ENCODE results near the gene GPS1.
A peak's percentile ranks its signal among the peaks of the same experiment; 100 is the strongest.

The GPS1 gene

GRCh38 chr17:82076018-82076784 lies 24.5 kb downstream of the GPS1 start:
- peak in 1 of 2 donors; percentile 61 for DNase-seq
- H3K9me3 ChIP-seq (ENCODE audit: insufficient read depth, low read depth, low read length), result peaks cover 2% of the 10 kb centered on the region
- H3K4me1 ChIP-seq (ENCODE audit: control insufficient read depth in 1 of 2, insufficient read depth in 2 of 2, low read length in 2 of 2), result no peaks in the 10 kb centered on the region
- peaks cover 37 to 39% of the 10 kb centered on the region in 2 experiments for H3K36me3 ChIP-seq (ENCODE audit: control insufficient read depth in 1 of 2, insufficient read depth in 2 of 2, low read length in 2 of 2)
- no peak overlapping the region for H2BK120ac ChIP-seq (ENCODE audit: insufficient read depth, low read length, poor library complexity)
- H3K79me1 ChIP-seq (ENCODE audit: low read length), result no peaks in the 10 kb centered on the region
- no peak overlapping the region for H3K14ac ChIP-seq (ENCODE audit: low read length)
- H2BK12ac ChIP-seq (ENCODE audit: low read length), result no peak overlapping the region
- H3K23ac ChIP-seq (ENCODE audit: low read length), result no peak overlapping the region
- H3K27me3 ChIP-seq (ENCODE audit: insufficient read depth, low read length), result no peaks in the 10 kb centered on the region
- no peak overlapping the region for H4K8ac ChIP-seq (ENCODE audit: low read depth, low read length)
- H3K4me2 ChIP-seq (ENCODE audit: low read length), result no peak overlapping the region
- H3K27ac ChIP-seq (ENCODE audit: low read depth, low read length), result no peak overlapping the region
- WGBS (ENCODE audit: extremely low coverage, insufficient coverage, insufficient read length), result no CpG with 5 or more reads among the region's 25 CpGs
- H3K9ac ChIP-seq (ENCODE audit: low read length), result no peak overlapping the region
- H4K91ac ChIP-seq (ENCODE audit: low read depth, low read length), result no peak overlapping the region
- no peak overlapping the region for H2BK5ac ChIP-seq (ENCODE audit: low read depth, low read length, poor library complexity)
- H2AK5ac ChIP-seq (ENCODE audit: low read length), result no peak overlapping the region
- H3K4ac ChIP-seq (ENCODE audit: low read depth, low read length), result no peak overlapping the region
- no peak overlapping the region for H3K18ac ChIP-seq (ENCODE audit: low read length)
- H4K12ac ChIP-seq (ENCODE audit: low read depth, low read length), result peak overlapping the region; percentile 2
- no peaks in the 10 kb centered on the region for H3K79me2 ChIP-seq (ENCODE audit: control insufficient read depth, insufficient read depth, low read length, poor library complexity)
- H3K4me3 ChIP-seq (ENCODE audit: low read depth, low read length), result no peak overlapping the region
- H2AFZ ChIP-seq (ENCODE audit: insufficient read depth, low read length, poor library complexity), result no peak overlapping the region

- Histone ChIP-seq H3K79me1 (ENCODE audit: low read length) (no peaks in the 10 kb centered on the region), H3K18ac (ENCODE audit: low read length) (no peak overlapping the region), H3K9me3 (ENCODE audit: insufficient read depth, low read depth, low read length) (peaks cover 4% of the 10 kb centered on the region), H2BK12ac (ENCODE audit: low read length) (no peak overlapping the region), H2BK5ac (ENCODE audit: low read depth, low read length, poor library complexity) (no peak overlapping the region), H3K36me3 (ENCODE audit: control insufficient read depth in 1 of 2, insufficient read depth in 2 of 2, low read length in 2 of 2) (peaks cover 44 to 47% of the 10 kb centered on the region in 2 experiments), H3K14ac (ENCODE audit: low read length) (no peak overlapping the region), H3K4me3 (ENCODE audit: low read depth, low read length) (no peak overlapping the region), H2AK5ac (ENCODE audit: low read length) (no peak overlapping the region), H2AFZ (ENCODE audit: insufficient read depth, low read length, poor library complexity) (no peak overlapping the region), H3K4me1 (ENCODE audit: control insufficient read depth in 1 of 2, insufficient read depth in 2 of 2, low read length in 2 of 2) (no peaks in the 10 kb centered on the region), H4K8ac (ENCODE audit: low read depth, low read length) (no peak overlapping the region), H4K12ac (ENCODE audit: low read depth, low read length) (no peak overlapping the region), H4K91ac (ENCODE audit: low read depth, low read length) (no peak overlapping the region), H3K9ac (ENCODE audit: low read length) (no peak overlapping the region), H3K4ac (ENCODE audit: low read depth, low read length) (no peak overlapping the region), H3K27ac (ENCODE audit: low read depth, low read length) (no peak overlapping the region), H3K23ac (ENCODE audit: low read length) (no peak overlapping the region), H3K4me2 (ENCODE audit: low read length) (no peak overlapping the region), H2BK120ac (ENCODE audit: insufficient read depth, low read length, poor library complexity) (no peak overlapping the region), H3K27me3 (ENCODE audit: insufficient read depth, low read length) (no peaks in the 10 kb centered on the region), H3K79me2 (ENCODE audit: control insufficient read depth, insufficient read depth, low read length, poor library complexity) (no peaks in the 10 kb centered on the region)
- WGBS (ENCODE audit: extremely low coverage, insufficient coverage, insufficient read length), result no CpG with 5 or more reads among the region's 21 CpGs
- DNase-seq, result no peak
Observed at GRCh38 chr17:82076785-82077591, 25.3 kb downstream of the GPS1 start.

- Histone ChIP-seq H4K12ac (ENCODE audit: low read depth, low read length) (no peak overlapping the region), H3K9me3 (ENCODE audit: insufficient read depth, low read depth, low read length) (peaks cover 4% of the 10 kb centered on the region), H2AK5ac (ENCODE audit: low read length) (no peak overlapping the region), H3K4me3 (ENCODE audit: low read depth, low read length) (no peak overlapping the region), H3K4me2 (ENCODE audit: low read length) (no peak overlapping the region), H2AFZ (ENCODE audit: insufficient read depth, low read length, poor library complexity) (no peak overlapping the region), H2BK12ac (ENCODE audit: low read length) (no peak overlapping the region), H3K4me1 (ENCODE audit: control insufficient read depth in 1 of 2, insufficient read depth in 2 of 2, low read length in 2 of 2) (no peaks in the 10 kb centered on the region), H4K8ac (ENCODE audit: low read depth, low read length) (no peak overlapping the region), H3K79me1 (ENCODE audit: low read length) (no peaks in the 10 kb centered on the region), H3K18ac (ENCODE audit: low read length) (no peak overlapping the region), H3K23ac (ENCODE audit: low read length) (no peak overlapping the region), H3K14ac (ENCODE audit: low read length) (no peak overlapping the region), H3K9ac (ENCODE audit: low read length) (no peak overlapping the region), H3K36me3 (ENCODE audit: control insufficient read depth in 1 of 2, insufficient read depth in 2 of 2, low read length in 2 of 2) (peaks cover 52 to 55% of the 10 kb centered on the region in 2 experiments), H3K79me2 (ENCODE audit: control insufficient read depth, insufficient read depth, low read length, poor library complexity) (no peaks in the 10 kb centered on the region), H4K91ac (ENCODE audit: low read depth, low read length) (no peak overlapping the region), H2BK5ac (ENCODE audit: low read depth, low read length, poor library complexity) (no peak overlapping the region), H3K27ac (ENCODE audit: low read depth, low read length) (no peak overlapping the region), H3K27me3 (ENCODE audit: insufficient read depth, low read length) (no peaks in the 10 kb centered on the region), H3K4ac (ENCODE audit: low read depth, low read length) (no peak overlapping the region), H2BK120ac (ENCODE audit: insufficient read depth, low read length, poor library complexity) (no peak overlapping the region)
- no CpG with 5 or more reads among the region's 28 CpGs for WGBS (ENCODE audit: extremely low coverage, insufficient coverage, insufficient read length)
- peak in 1 of 2 donors; percentile 50 for DNase-seq
Observed at GRCh38 chr17:82077617-82078358, 26.1 kb downstream of the GPS1 start.

GRCh38 chr17:82078433-82078832 lies 26.7 kb downstream of the GPS1 start:
- H3K4me1 ChIP-seq (ENCODE audit: control insufficient read depth in 1 of 2, insufficient read depth in 2 of 2, low read length in 2 of 2), result no peaks in the 10 kb centered on the region
- H3K27ac ChIP-seq (ENCODE audit: low read depth, low read length), result no peak overlapping the region
- H3K4me2 ChIP-seq (ENCODE audit: low read length), result no peak overlapping the region
- H4K8ac ChIP-seq (ENCODE audit: low read depth, low read length), result no peak overlapping the region
- no CpG with 5 or more reads among the region's 18 CpGs for WGBS (ENCODE audit: extremely low coverage, insufficient coverage, insufficient read length)
- H2AK5ac ChIP-seq (ENCODE audit: low read length), result no peak overlapping the region
- H3K4me3 ChIP-seq (ENCODE audit: low read depth, low read length), result no peak overlapping the region
- H3K79me1 ChIP-seq (ENCODE audit: low read length), result no peaks in the 10 kb centered on the region
- H2BK120ac ChIP-seq (ENCODE audit: insufficient read depth, low read length, poor library complexity), result no peak overlapping the region
- no peak overlapping the region for H2AFZ ChIP-seq (ENCODE audit: insufficient read depth, low read length, poor library complexity)
- no peaks in the 10 kb centered on the region for H3K27me3 ChIP-seq (ENCODE audit: insufficient read depth, low read length)
- H4K12ac ChIP-seq (ENCODE audit: low read depth, low read length), result no peak overlapping the region
- H4K91ac ChIP-seq (ENCODE audit: low read depth, low read length), result no peak overlapping the region
- H3K23ac ChIP-seq (ENCODE audit: low read length), result no peak overlapping the region
- H3K36me3 ChIP-seq (ENCODE audit: control insufficient read depth in 1 of 2, insufficient read depth in 2 of 2, low read length in 2 of 2), result peaks cover 59 to 61% of the 10 kb centered on the region in 2 experiments
- no peak overlapping the region for H2BK12ac ChIP-seq (ENCODE audit: low read length)
- no peak overlapping the region for H3K14ac ChIP-seq (ENCODE audit: low read length)
- H2BK5ac ChIP-seq (ENCODE audit: low read depth, low read length, poor library complexity), result no peak overlapping the region
- H3K18ac ChIP-seq (ENCODE audit: low read length), result no peak overlapping the region
- no peak overlapping the region for H3K4ac ChIP-seq (ENCODE audit: low read depth, low read length)
- no peaks in the 10 kb centered on the region for H3K79me2 ChIP-seq (ENCODE audit: control insufficient read depth, insufficient read depth, low read length, poor library complexity)
- H3K9ac ChIP-seq (ENCODE audit: low read length), result no peak overlapping the region
- DNase-seq, result no peak
- peaks cover 4% of the 10 kb centered on the region for H3K9me3 ChIP-seq (ENCODE audit: insufficient read depth, low read depth, low read length)
